GM18873 (cell line): ENCODE data around the gene RIC8B.

Experiments used
- ATAC-seq: cut with Tn5 transposase; IDR thresholded peaks from one replicate; pipeline ENCODE4 v1.9.1; 2021; ENCODE audit warnings: mild to moderate bottlenecking, moderate library complexity, moderate number of reproducible peaks; ENCODE audit not compliant: unreplicated experiment, low FRiP score

RIC8B gene

DNA sequence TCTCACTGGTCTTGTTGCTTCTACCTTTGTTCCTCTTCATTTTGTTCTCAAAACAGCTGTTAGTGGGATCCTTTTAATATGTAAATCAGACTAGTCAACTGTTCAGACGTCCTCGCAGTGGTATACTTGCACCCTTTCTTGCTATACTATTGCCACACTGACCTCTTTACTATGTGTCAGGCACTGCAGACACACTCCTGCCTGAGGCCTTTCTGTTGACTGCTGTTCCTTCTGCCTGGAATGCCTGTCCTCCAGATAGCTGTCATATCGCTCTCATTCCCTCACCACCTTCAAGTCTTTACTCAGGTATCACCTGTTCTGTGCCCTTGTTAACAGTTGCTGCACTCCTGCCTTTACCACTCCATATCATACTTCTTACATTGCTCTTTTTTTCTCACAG lies 91.2 kb downstream of the RIC8B start:
- no peak for ATAC-seq

DNA sequence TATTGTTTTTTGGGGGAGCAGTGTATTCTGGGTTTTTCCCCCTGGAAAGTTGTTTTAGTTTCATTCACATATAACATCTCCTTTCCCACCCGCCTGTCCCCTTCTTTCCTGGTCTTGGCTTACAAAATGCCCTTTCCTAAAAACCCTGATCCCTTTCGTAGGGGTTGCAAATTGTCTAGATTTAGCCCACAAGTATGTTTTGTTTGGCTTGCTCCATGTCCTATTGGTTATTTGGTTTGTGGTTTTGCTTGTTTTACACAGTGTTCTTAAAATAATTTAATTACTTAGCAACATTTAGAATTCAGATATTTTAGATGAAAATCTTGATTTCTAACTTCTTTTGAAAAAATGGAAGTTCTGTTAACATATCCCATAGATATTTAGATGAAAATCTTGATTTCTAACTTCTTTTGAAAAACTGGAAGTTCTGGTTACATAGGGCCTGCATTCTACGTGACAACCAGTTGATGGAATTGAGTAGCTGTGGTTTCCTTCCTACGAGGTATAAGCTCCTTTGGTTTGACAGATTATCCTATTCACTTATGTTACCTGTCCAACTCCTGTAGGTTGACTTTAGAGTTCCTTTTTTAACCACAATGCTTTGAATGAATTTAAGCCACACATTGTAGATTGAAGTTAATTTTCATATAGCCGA lies 92.1 kb downstream of the RIC8B start:
- no peak for ATAC-seq

DNA sequence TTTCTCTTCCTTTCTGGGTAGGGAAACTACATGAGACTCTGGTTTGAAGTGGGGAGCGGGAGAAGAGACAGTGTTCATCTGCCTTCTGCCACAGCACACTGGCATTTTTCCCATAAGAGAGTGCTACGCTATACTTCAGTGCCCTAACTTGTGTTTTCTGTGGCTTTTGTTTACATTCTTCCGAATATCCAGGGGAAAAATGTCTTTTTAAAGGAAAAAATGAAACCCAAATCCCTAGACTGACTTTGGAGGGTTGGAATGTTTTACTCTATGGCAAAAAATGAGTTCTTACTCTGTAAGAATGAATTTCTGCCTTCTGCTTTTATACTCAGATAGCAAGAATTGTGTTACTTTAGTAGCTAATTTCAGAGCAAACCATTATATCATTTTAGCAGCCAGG lies 93.2 kb downstream of the RIC8B start:
- ATAC-seq: no peak

DNA sequence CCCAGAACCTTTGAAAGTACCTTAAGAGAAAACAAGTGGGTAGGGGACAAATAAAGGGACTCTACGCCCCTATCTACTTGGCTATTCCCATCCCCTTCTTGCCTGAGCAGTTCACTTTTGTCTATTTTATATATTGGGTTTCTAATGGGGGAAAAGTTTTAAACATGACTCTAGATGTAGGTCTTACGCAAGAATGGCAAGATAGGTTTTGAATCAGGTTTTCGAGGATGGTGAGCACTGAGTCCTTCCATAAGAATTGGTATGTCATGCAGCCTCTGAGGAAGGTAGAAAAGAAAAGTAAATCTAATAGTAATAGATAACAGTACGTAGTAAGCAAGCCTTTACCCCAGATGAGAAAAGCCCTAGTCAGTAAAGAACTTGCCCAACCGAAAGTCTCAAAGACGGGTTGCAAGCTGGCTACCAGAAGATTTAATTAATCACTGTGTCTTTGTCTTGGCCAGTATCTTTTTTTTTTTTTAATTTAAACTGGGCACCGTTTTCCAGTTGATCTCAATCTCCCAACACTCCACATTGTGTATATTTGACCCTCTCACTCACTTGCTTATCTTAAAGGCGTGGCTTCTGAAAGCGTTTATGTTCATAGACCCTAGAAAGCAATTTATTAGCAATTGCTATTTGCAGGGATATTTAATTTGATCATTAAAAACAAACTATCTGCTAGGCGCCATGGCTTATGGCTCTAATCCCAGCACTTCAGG lies 94.7 kb downstream of the RIC8B start:
- no peak for ATAC-seq

DNA sequence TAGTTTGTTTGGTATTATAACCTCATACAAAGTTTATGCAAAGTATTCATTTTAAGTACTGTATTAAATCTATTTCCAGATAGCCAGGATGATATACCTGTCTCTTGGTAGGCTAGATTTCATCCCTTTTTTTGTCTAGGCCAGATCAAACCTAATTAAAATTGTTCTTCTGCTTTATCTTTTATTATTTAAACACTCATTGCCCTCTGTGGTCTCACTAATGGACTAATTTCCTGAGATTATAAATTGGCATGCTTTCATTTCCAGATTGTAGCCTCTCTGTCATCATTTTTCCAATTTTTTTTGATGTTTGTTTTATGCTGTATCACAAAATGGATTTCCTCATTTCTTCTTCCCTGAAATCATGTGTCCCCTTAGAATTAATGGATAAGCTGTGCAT lies 95.6 kb downstream of the RIC8B start:
- no peak for ATAC-seq

DNA sequence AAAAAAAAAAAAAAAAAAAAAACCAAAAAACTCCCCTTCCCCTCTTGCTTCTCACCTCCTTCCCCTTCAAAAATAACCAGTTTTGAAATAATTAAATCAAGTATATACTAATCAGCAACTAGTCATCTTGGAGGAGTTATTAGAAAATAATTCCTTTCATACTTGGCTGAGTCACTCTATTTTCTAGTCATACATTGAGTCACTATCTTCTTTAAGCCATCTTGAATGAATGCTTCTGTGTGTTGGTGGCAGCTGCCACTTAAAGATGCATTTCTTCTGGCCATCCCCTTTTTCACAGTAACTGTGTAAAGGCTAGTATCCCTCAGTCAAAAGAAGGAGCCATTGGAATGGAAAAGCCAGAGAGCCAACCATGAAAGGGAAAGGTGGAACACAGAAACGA lies 97.0 kb downstream of the RIC8B start:
- ATAC-seq: no peak

DNA sequence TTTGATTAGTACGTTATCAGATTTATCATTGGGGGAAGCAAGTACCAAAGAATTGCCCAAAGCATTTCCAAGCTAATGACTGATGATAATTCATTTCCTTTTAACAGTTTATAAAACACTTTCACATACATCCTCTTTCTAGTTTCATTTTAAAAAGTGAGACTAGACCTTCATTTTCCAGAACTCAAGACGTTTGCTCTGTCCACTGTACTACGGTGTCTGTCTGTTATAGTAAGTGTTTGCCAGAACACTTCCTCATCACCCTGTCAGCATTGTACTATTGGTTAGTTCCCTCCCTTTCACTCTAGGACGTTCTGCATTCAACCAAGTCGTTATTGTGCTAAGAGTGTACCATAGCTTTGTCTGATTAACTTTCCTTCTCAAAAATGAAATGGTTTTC lies 99.5 kb downstream of the RIC8B start:
- ATAC-seq: no peak

DNA sequence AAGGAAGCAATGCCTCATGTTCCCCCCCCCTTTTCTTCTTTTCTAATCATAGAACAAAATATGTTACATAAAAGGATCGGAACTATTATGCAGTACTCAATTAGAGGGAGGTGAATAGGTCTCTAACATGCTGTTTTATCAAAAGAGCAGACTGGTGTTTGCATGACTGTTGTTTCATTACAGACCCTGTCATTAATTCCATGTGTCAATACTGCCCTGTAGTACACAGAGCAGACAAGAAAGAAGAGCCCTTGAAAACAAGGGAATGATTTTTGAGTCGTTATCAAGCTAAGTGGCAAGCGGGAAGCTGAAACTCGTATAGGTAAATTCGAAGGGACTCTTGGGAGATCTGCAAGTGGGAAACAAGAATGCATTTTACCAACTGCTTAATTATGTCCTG lies 104.3 kb downstream of the RIC8B start:
- no peak for ATAC-seq

DNA sequence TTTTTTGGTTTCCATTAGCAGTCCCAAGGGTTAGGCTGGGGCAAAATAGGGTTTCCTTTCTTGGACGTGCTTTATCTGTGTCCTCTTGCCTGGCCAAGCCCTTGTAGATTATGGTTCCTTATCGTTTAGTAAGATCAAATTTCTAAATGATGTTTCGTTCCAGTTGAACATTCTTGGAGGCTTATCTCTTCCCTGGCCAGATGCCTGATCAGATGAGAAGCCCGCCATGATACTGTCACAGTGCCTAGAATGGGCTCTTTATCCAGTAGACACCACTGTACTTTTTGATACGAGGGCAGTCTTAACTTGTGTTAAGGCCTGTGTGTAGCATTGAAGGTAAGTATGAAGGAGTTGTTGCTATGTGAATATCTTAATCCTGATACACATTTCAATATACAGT lies 105.1 kb downstream of the RIC8B start:
- no peak for ATAC-seq

DNA sequence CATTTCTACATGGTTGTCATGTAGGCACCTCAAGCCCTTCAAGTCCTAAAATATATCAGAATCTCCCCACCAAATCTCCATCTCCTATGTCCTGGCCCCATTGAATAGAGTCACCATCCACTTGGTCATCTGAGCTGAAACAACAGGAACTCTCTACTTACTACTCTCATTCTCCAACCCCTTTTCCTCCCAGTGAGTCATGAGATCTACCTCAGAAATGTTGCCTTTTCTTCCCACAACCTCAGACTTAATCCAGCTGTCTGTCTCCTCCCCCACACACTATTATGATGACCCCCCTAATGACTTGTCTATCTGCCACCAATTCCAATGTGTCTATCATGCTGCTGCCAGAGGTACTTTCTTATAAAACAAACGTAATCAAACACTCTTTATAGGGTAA lies 108.9 kb downstream of the RIC8B start:
- no peak for ATAC-seq

DNA sequence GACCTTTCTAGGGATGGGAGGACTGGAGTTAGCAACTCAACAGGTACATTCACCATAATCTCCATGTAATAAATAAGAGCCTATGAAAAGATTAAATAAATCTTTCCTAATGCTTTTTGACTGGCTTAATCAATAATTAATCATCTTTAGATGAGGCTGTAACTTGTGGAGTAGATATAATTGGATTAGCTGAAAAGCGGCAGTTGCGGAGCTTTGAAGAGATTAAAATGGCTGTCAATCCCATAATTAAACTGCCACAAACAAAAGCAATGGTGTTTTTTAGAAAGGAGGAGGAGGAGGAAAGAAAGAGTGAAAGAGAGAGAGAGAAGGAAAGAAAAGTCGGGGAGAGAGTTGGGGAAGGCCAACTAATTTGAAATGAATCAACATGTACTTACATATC lies 110.5 kb downstream of the RIC8B start:
- ATAC-seq: no peak

DNA sequence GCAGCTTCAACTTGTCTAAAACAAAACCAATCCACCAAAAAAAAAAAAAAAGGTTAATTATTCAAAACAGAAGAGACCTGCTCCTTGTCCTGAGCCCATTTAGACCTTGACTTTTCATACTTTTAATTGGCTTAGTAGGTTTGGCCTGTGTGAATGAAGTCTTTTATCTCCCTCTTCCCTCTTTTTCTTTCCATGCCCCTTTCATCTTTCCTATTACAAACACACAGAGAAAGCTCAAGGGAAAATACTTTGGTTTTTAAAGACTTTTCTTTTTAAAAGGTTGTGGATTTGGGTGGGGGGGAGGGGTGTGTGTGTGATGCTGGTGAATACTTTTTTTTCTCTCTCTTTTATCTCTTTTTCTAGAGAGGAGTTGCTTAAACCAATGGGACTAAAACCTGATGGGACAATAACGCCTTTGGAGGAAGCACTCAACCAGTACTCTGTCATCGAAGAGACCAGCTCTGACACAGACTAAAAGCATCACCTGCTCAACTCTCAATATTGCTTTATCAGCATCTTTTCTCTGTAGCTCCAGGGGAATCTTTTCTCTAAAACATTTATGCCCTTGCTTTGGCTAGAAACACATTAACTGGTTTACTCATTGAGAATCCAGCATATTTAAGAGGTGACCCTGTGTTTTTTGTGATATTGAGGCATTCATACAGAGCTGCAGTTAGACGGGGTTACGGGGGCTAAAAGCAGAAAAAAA lies 111.2 kb downstream of the RIC8B start:
- no peak for ATAC-seq

DNA sequence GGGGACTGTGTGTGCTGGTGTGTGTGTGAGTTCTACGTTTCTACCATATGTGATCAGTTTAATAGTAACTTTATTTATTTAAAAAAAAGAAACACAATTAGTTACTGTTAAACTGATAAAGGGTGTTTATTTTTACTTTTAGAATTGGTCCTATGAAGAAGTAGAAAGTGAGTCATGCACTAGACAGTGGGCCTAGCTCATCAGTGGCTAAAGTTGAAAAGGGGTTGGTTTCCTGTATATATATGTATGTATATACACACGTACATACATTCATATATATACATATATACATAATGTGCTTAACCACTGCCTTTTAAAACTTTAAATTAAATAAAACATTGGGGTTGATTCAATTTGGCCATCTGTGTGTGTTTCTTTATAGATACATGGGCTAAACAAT lies 112.5 kb downstream of the RIC8B start:
- ATAC-seq: no peak

DNA sequence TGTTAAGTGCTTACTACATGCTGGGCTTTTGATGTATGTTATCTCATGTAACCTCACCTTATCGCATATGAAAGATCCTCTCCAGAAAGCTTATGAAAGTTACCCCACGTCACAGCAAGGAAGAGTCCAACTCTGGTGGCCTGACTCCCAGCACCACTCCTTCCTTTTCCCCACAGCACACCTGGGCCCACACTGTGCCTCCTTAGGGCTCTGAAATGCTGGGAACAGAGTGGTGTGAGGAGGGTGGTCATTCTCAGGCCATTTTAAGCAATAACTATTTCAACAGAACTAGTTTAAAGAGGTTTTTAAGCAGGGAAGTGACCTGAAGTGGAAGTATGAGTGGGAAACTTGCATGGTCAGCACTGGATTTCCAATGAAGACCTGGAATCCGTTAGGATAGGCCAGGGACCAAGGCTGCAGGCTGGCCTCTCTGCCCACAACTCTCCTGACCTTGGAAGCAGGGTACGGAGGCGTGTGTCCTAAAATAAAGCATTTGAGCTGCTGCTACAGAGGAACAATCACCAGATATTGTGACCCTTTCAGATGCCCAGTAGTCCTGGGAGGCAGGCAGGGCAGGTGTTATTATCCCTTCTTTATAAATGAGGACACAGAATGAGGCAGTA lies 114.0 kb downstream of the RIC8B start:
- ATAC-seq: no peak

DNA sequence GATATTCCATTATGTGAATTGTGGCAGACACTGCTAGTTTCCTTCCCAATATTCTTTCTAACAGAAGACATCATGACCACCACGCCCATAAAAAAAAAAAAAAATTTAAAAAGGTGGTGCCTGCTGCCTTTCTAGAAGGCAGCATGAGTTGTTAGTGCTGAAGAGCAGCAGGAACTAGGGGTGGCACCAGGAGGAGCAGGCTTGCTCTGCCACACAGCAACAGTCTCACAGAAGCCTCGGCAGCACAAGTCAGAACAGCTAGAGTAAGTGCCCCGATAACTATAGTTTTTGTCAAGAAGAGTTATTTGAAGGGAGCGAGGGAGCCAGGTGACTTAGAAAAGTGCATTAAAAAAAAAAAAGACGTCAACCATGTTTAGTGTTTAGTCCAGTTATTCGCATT lies 114.8 kb downstream of the RIC8B start:
- ATAC-seq: no peak

DNA sequence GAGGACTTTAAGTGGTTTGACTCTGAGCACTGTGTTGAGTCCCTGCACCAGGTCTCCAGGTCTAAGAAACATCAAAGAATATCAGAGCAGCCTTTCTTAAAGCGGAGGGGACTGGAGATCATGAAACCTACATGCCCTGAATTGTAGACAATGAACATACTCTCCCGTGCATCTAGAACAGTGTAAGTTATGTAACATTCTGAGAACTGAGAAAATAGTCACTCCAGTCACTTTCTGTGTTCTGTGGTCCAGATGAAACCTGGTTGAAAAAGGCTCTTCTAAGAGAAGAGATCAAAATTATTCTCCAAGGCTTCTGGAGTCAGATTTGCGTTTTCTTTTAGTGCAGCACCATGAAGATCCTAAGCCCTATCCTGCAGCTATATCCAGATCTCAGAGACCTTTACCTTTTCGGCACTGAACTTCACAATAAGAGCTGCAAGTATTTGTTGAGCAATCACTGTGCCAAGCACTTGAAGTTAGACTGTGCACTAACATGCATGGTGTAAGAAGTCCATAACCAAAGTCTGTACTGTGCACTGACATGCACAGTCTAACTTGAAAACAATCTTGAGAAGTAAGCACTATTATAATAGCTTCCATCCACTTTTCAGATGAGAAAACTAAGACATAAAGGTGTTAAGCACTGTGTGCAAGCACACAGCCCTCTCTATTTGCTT lies 115.6 kb downstream of the RIC8B start:
- no peak for ATAC-seq

DNA sequence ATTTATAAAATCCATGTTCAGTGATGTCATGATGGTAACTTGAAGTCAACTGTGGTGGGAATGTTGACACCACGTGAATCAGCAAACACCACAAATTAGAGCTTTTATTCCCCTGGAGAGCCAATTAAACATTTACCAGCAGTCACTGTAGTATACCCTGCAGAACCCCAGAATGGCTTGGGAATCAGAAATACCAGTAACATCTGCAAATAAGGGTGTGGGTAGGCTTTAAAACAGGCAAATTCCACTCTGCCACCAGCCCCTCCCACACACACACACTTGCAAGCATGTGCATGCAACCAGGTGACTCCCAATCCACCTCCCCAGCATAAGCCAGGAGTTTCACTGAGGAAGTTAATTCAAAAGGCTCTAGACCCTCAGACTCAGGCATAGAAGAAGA lies 117.6 kb downstream of the RIC8B start:
- ATAC-seq: no peak

DNA sequence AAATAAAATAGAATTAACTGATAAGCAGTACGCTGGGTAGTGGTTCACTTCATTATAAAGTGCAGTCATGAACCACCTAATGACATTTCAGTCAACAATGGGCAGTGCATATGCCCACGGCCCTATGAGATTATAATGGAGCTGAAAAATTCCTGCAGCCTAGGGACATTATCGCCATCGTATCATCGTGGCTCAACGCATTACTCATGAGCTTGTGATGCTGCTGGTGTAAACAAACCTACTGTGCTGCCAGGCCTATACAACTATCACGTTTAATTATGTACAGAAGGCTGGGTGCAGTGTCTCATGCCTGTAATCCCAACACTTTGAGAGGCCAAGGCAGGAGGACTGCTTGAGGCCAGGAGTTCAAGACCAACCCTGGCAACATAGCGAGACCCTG lies 119.0 kb downstream of the RIC8B start:
- ATAC-seq: no peak

DNA sequence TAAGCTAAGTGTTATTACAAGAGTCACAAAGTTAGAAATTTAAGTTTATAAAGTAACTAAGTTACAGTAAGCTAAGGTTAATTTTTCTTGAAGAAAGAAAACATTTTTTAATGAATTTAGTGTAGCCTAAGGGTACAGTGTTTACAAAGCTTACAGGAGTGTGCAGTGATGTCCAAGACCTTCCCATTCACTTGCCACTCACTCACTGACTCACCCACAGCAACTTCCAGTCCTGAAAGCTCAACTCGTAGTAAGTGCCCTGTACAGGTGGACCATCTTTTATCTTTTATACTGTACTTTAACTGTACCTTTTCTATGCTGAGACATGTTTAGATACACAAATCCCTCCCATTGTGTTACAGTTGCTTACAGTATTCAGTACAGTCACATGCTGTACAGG lies 120.3 kb downstream of the RIC8B start:
- ATAC-seq: no peak

DNA sequence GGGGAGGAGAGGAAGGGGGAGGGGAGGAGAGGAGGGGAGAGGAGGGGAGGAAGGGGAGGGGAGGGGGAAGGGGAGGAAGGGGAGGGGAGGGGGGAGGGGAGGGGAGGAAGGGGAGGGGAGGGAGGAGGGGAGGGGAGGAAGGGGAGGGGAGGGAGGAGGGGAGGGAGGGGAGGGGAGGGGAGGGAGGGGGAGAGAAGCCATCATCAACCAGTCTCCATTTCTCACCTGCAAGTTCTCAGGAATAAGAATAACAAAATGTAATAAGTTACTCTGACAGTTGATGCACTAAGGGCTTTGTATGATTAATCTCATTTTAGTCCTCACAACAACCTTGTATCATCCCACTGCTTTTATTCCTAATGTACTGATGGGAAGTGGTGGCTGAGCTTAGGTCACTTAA lies 122.1 kb downstream of the RIC8B start:
- ATAC-seq: no peak

DNA sequence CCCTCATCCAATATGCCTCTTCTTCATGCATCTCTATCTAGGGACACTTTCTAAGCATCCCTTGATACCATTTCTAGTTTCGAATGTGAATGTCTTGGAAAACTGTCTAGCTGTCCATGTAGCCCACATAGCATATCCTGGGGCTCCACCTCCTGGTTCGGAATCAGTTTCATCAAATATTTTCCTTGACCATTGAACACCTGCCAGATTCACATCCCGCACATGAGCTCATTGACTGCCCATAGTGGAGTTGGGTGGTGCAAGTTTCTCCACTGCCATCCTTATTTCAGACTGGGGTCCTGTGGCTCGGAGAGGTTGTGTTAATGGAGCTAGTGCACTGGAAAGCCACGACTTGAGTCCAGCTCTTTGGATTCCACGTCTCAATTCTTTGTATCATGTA lies 122.6 kb downstream of the RIC8B start:
- no peak for ATAC-seq
